Activated CD4-positive, CD25-positive, alpha-beta regulatory T cell treated with anti-CD3 and anti-CD28 coated beads, Interleukin-2, amount 50 U/mL, for 72 hours (primary cell): ENCODE measurements around the gene P2RX6.
"Not testable (repeated sequence)": the region's sequence is repeated elsewhere in the genome, so short reads cannot be mapped to it uniquely, and the experiment has no call there.

ENCODE experiments used
- DNase-seq: peaks from one replicate; pipeline ENCODE4 v3.0.0; 2021

P2RX6 gene

GRCh38 chr22:21055880-21056319, 40.9 kb downstream of the P2RX6 start:
- no peak for DNase-seq

- not testable (repeated sequence) for DNase-seq
These were observed 45.4 kb downstream of the P2RX6 start for GRCh38 chr22:21060363-21060762.

- DNase-seq = not testable (repeated sequence)
These were observed 46.8 kb downstream of the P2RX6 start for GRCh38 chr22:21061660-21062321.

GRCh38 chr22:21064425-21064824, 49.5 kb downstream of the P2RX6 start:
- not testable (repeated sequence) for DNase-seq

- DNase-seq = no peak
These were observed 50.2 kb downstream of the P2RX6 start for GRCh38 chr22:21064917-21065864.

DNA sequence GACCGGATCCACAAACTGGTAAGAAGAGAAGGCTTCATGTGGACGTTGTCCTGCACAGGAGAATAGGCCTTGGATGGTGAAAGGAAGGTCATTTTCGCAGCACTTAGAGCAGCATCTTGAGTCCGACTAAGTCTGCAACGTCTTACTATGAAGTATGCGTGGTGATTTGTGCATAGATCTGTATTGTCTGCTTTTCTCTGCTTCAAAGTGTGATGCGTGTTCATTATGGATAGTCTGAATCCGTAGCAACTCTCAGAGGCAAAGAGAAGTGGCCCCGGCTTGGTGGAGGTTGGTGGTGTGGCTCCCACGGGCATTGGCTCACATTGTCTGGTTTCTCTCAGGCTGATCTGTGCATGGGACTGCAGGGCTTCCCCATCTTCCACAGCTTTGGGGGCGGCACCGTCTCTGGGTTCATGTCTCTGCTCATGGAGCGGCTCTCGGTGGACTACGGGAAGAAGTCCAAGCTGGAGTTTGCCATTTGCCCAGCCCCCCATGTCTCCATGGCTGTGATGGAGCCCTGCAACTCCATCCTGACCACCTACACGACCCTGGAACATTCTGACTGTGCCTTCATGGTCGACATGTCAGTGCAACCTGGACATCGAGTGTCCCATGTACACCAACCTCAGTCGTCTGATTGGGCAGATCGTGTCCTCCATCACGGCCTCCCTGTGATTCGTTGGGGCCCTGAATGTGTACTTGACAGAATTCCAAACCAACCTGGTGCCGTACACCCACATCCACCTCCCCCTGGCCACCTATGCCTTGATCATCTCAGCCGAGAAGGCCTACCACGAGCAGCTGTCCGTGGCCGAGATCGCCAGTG, 52.3 kb downstream of the P2RX6 start:
- no peak for DNase-seq

- no peak for DNase-seq
These were observed 53.1 kb downstream of the P2RX6 start for GRCh38 chr22:21067901-21068680.

GRCh38 chr22:21068681-21069276, 53.8 kb downstream of the P2RX6 start:
- DNase-seq = no peak

- no peak for DNase-seq
These were observed 54.4 kb downstream of the P2RX6 start for GRCh38 chr22:21069375-21069774.

- DNase-seq = no peak
These were observed 56.0 kb downstream of the P2RX6 start for GRCh38 chr22:21070690-21071615.

DNA sequence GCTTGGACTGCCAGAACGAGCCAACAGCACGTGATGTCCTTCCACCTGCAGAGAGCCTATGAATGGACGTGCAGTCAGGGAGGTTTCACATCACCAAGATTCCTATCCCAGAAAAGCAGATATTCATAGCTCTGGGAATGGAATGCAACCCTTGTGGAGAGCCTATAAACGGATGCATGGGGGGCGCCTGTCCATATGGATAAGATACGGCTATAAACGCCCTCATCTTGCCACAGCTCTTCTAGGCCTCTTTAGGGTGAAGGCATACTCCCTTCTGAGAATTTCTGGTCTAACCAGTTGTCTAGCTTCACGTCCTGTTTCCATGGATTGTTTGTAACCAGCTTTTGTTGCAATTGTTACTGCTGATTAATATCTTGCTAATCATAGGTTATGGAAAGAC, 56.8 kb downstream of the P2RX6 start:
- not testable (repeated sequence) for DNase-seq

- DNase-seq = no peak
These were observed 58.1 kb downstream of the P2RX6 start for GRCh38 chr22:21073023-21073422.

GRCh38 chr22:21073482-21073881, 58.5 kb downstream of the P2RX6 start:
- no peak for DNase-seq

GRCh38 chr22:21074102-21074715, 59.2 kb downstream of the P2RX6 start:
- no peak for DNase-seq

DNA sequence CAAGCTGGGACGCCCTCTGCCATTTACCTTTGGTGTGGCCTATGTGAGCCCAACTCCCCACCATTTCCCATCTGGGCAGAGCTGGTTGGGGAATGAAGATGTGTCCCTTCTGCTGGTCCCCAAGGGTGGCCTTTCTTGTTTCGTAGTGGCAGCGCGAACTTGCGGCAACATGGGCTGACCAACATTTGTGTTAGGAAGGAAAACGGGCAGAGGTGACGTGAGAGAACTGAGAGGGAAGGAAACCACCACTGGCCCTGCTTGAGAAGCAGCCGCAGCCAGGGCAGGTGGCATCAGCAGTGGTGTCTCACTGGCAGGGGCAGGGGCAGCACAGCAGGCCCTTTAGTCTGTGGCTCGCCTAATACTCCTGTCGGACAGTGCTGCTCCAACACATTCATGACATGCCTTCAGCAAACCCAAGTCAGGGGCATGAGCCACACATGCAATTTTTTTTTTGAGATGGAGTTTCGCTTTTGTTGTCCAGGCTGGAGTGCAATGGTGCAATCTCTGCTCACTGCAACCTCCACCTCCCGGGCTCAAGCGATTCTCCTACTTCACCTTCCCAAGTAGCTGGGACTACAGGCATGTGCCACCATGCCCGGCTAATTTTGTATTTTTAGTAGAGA, 60.7 kb downstream of the P2RX6 start:
- DNase-seq = no peak

DNA sequence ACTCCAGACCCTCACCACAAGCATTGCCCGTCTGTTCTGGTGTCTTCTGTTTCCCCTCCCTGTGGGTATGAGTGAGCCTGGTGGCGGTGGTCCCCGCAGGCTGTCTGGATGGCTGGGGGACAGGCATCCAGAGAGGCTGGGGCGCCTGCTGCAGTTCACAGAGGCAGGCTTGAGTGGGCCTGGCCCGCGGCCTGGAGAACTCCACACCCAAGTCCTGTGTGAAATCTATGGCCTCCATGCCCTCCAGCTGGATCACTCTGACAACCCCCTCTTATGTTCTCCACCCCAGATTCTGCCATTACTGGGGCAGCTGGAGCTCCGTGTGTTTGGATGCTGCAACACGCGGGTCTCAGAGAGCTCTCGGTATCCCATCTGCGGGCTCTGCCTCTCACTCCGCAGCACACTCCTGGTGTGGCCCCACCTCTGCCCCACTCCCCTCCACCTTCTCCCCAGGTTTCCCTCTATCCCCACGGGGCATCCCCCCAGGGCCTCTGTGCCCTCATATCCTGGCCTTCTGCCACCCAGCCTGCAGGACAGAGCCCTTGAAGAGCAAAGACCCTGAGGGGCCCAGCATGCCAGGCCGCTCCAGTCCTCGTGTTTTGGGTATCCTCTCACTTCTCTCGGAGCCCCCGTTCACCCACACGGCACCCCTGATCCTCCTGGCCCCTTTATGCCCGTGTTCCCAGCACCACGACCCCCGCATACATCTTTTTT, 62.1 kb downstream of the P2RX6 start:
- no peak for DNase-seq
